HL-60 (cell line): ENCODE results near the gene CLPTM1L.

ENCODE experiments used
- DNase-seq, 2 experiments: peaks; one replicate each; pipeline ENCODE4 v3.0.0-alpha.2; 2010 to 2020; ENCODE audit warnings: low read depth in 1 of 2, low spot score in 1 of 2
- H3K27ac ChIP-seq: fragments of 250-450 bp; sonication (Bioruptor Pico); replicated peaks from 2 replicates; pipeline ENCODE4 v1.5.1; 2020; ENCODE audit warnings: mild to moderate bottlenecking, moderate library complexity
- H3K27me3 ChIP-seq: fragments of 250-450 bp; sonication (Bioruptor Pico); 2 replicates; pipeline ENCODE4 v1.5.1; 2021; ENCODE audit warnings: mild to moderate bottlenecking, moderate library complexity; ENCODE audit not compliant: insufficient read depth, poor library complexity, severe bottlenecking
- H3K4me3 ChIP-seq: replicated peaks from 2 replicates; pipeline ENCODE4 v1.5.1; 2011; ENCODE audit warnings: mild to moderate bottlenecking, control low read depth, low read length; ENCODE audit not compliant: insufficient read depth
- CTCF ChIP-seq: IDR thresholded peaks from one replicate; pipeline ENCODE4 v1.5.1; 2011; ENCODE audit warnings: low read length, control low read depth, inconsistent platforms; ENCODE audit not compliant: insufficient read depth
- GABPA ChIP-seq: IDR thresholded peaks from 2 replicates; pipeline ENCODE4 v1.6.1; 2012; ENCODE audit warnings: low read depth
- POLR2AphosphoS5 ChIP-seq: IDR thresholded peaks from 2 replicates; pipeline ENCODE4 v1.6.1; 2012; ENCODE audit warnings: low read depth
- REST ChIP-seq: IDR thresholded peaks from 2 replicates; pipeline ENCODE4 v1.6.1; 2012; ENCODE audit warnings: low read depth; ENCODE audit not compliant: insufficient replicate concordance
- SPI1 ChIP-seq: IDR thresholded peaks from 2 replicates; pipeline ENCODE4 v1.6.1; 2012; ENCODE audit warnings: low read depth, mild to moderate bottlenecking, borderline replicate concordance
- long read RNA-seq: library from polyadenylated mRNA; unstranded; transcript quantifications from one replicate; pipeline ENCODE4 v2.0.0, GENCODE V29; 2020

The CLPTM1L gene
- long read RNA-seq, transcript CLPTM1L-201 (17 exons, 2,500 nt): major isoform, 6 of 14 reads
- long read RNA-seq, partial matches to known transcripts: 7 of 14 reads
- long read RNA-seq, other reads (novel, unspliced or antisense): 1 of 14 reads

GRCh38 chr5:1344975-1345838 is at the start of gene CLPTM1L:
Gene CLPTM1L (minus strand): TSS chr5:1345099. CDS start chr5:1344841, 258 bp downstream.
- TF ChIP-seq REST: no peak
- TF ChIP-seq CTCF: no peak
- TF ChIP-seq POLR2AphosphoS5: no peak
- TF ChIP-seq SPI1: no peak
- peak; percentile 78 for TF ChIP-seq GABPA
- Histone ChIP-seq H3K4me3 (peak within 1 kb of the TSS; percentile 97), H3K27me3 (no peaks in the 10 kb centered on the region), H3K27ac (peak within 1 kb of the TSS; percentile 68)
- peak; percentile 72 to 75 for DNase-seq

GRCh38 chr5:1393571-1394501 is 48.9 kb upstream of the CLPTM1L start:
- no peak overlapping the region for H3K4me3 ChIP-seq
- DNase-seq: no peak
- peaks cover 11% of the 10 kb centered on the region for H3K27me3 ChIP-seq
- no peak for TF ChIP-seq REST
- TF ChIP-seq GABPA: no peak
- no peak for TF ChIP-seq POLR2AphosphoS5
- TF ChIP-seq SPI1: no peak
- TF ChIP-seq CTCF: no peak
- H3K27ac ChIP-seq: no peak overlapping the region

GRCh38 chr5:1392801-1393565 is 48.1 kb upstream of the CLPTM1L start:
- TF ChIP-seq CTCF (no peak), REST (no peak), POLR2AphosphoS5 (no peak), GABPA (no peak), SPI1 (no peak)
- H3K27me3 ChIP-seq: peaks cover 13% of the 10 kb centered on the region
- no peak overlapping the region for H3K4me3 ChIP-seq
- peak; percentile 4 to 39 for DNase-seq
- no peak overlapping the region for H3K27ac ChIP-seq
